ENCODE measurements around the gene UBE2B.
A peak's percentile ranks its signal among the peaks of the same experiment; 100 is the strongest.
"Not testable (repeated sequence)": the region's sequence is repeated elsewhere in the genome, so short reads cannot be mapped to it uniquely, and the experiment has no call there.

Gene UBE2B

DNA sequence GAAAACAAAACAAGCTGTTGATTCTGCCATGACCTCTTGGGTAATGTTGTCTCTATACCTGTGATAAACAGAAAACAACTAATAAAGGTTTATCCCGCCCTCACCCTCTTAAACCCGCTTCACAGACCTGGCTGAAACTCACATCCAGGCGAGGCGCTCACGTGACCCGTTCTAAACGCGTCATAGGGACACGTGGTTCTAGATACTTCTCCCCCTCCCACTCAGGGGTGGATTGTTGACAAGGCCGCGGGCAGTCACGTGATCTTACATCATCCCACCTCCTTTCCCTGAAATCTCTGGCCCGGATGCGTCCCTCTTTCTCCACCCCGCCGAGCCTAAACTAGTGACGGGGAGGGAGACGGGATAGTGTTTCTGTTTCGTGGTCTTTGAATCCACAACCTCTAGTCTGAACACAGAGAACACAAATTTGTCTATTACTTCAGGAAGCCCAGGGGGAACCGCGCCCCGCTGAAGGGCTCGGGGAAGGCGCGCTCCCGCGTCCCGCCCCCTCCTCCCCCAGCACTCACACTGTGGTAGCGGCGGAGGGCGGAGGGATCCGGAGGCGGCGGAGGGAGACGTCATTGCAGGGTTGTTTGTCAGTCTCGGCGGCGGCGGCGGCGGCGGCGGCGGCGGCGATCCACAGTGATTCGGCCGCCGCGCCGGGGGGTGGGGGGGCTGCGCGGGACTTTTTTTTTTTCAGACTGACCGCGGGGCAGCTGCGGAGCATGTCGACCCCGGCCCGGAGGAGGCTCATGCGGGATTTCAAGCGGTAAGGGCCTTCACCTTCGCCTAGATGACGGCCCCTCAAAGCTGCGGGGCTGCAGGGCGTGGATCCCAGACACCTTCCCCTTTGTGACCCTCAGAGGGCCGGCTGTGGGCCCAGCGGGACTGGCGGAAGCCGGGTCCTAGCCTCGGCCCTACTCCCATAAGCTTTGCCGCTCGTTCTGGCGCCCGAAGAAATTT lies at the start of gene UBE2B:
TSS of gene UBE2B (plus strand) at position 699 of the 963 bp plus-strand sequence. CDS start at position 726, 27 bp downstream.
- DNase-seq (ENCODE audit: low spot score) = peak; percentile 99

DNA sequence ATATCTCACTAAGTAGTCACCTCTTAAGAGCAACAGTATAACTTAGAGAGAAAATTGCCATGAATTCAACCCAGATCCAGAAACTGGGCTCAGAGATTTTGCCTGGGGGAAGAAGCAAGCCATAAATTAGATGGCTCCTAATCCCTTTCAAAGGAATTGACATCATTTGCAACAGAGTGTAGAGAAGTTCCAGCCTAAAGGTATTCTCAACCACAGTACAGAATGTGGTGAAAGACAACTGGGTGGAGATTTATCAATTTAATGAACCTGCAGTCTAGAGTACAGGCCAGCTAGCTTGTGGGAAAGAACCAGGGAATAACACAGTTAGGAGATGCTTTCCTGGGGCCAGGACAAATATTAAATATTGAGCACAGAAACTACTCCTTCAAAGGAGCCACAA lies 44.0 kb upstream of the UBE2B start:
- no peak for DNase-seq (ENCODE audit: low spot score)

DNA sequence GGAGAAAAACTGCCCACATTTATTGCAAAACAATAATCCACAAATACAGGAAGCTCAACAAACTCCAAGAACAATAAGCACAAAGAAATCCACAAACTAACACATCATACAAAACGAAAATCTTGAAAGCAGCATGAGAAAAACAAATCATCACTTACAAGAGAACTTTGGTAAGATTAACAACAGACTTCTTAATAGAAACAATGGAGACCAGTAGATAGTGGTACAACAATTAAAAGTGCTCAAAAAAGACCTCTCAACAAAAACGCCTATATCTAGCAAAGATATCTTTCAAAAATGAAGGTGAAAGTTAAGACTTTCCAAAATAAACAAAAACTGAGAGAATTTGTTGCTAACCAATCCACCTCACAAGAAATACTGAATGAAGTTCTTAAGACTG lies 42.8 kb upstream of the UBE2B start:
- DNase-seq (ENCODE audit: low spot score) = no peak

DNA sequence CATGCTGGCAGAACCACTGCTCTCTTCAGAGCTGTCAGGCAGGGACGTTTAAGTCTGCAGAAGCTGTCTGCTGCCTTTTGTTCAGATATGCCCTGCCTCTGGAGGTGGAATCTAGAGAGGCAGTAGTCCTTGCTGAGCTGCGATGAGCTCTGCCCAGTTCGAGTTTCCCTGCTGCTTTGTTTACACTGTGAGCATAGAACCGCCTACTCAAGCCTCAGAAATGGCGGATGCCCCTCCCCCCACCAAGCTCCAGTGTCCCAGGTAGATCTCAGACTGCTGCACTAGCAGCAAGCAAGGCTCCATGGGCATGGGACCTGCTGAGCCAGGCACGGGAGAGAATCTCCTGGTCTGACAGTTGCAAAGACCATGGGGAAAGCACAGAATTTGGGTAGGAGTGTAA lies 34.5 kb upstream of the UBE2B start:
- DNase-seq (ENCODE audit: low spot score) = not testable (repeated sequence)

DNA sequence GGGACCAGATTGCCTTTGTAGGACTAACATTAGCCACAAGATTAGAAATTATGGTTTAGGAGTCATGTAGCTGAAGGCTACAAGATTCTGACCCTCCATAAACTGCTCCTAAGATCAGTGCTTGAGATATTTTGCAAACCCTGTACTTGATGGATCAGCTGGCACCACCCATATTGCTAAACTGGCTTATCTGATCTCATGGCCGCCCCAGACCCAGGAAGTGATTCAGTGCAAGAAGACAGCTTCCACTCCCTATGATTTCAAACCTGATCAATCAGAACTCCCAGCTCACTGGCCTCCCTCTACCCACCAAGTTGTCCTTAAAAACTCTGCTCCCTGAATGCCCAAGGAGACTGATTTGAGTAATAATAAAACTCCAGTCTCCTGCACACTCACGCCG lies 27.9 kb upstream of the UBE2B start:
- not testable (repeated sequence) for DNase-seq (ENCODE audit: low spot score)

DNA sequence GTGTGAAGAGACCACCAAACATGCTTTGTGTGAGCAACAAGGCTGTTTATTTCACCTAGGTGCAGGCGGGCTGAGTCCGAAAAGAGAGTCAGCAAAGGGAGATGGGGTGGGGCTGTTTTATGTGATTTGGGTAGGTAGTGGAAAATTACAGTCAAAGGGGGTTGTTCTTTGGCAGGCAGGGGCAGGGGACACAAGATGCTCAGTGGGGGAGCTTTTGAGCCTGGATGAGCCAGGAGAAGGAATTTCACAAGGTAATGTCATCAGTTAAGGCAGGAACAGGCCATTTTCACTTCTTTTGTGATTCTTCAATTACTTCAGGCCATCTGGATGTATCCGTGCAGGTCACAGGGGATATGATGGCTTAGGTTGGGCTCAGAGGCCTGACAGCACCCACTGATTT lies 25.9 kb upstream of the UBE2B start:
- not testable (repeated sequence) for DNase-seq (ENCODE audit: low spot score)

DNA sequence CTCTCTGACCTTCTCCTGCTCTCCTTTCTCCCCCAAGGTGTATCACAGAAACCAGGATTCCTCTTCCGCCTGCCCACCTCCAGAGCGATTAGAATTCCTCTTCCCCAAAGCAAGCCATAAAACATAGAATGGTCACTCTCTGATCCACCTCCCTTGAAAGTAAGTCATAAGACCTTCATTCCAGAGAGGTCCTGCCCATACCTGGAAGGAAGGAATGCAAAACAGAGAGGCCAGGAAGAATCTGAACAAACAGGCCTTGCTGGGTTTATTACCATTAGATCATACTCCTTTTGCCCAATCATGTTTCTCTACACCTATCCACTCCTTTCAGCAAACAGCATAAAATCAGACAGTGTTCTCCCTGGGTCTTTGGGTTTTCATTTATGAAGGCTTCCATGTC lies 25.4 kb upstream of the UBE2B start:
- DNase-seq (ENCODE audit: low spot score) = no peak

DNA sequence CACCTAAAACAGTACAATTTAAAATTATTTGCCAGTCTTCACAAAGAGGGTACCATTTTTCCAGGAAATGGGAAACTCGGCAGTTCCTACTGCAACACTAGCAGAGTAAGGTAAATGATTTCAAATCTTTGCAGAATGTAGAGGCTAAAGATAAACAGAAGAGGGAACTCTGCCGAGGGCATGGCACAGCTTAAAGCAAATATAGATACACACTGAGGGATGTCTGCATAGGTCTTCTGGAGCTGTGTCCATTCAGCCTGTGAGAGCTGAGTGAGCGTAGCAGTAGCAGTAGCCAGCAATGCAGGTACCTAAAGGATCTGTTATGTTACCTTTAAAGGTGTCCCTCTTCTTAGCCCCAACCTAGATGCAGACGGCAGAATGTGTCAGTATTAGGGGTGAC lies 21.9 kb upstream of the UBE2B start:
- DNase-seq (ENCODE audit: low spot score) = no peak

DNA sequence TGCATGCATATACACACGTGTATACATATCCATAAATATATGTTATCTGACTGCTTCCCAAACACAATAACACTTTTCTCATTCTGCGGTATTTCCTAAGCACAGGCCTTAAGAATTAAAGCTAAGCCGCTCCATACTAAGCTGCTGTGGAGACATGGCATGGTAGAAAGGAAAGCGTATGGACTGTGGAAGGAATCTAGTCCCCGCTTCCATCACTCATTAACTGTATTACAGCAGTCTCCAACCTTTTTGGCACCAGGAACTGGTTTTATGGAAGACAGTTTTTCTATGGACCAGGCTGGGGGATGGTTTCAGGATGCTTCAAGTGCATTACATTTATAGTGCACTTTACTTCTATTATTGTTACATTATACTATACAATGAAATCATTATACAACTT lies 15.7 kb upstream of the UBE2B start:
- DNase-seq (ENCODE audit: low spot score) = no peak

DNA sequence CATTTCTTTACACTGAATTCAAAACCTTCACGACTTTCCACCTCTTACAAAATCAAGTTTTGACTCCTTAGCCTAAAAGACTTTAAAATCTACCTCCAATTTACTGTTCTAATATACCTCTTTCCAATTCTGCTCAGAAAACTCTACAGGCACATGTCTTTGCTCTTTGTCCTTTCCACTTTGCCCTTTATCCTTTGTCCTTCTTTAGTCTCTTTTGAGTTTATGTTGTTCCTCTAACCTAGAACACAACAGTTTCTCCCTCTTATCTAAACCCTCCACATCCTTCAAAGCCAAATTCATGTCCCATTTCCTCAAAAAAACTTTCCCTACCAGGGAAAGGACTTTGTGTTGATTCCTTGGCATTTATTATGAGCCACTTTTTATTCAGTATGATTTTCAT lies 5.8 kb upstream of the UBE2B start:
- DNase-seq (ENCODE audit: low spot score) = no peak

DNA sequence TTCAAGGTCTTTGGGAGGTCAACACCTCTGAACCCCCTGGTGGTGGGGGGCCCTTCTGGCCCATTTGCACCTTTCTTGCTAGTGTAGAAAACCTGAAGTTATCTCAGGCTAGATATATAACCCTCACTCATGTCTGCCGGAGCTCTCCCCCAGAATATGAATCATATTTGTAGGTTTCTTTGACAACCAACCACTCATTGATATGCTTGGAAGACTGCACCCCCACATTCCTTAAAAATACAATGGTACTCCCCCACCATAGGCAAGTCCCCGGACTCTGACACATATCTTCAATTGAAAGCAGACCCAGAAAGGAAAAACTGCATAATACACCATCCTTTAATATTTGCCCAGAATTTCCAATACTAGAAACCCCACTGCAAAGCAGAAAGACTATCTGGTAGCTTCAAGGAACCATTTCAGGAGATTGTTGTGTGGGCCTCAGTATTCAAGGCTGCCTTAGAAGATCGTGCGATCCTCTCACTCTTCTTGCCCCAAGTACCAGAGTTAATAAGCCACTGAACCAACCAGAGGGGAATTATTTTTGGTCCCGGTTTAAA lies 978 bp upstream of the UBE2B start:
- DNase-seq (ENCODE audit: low spot score) = no peak

DNA sequence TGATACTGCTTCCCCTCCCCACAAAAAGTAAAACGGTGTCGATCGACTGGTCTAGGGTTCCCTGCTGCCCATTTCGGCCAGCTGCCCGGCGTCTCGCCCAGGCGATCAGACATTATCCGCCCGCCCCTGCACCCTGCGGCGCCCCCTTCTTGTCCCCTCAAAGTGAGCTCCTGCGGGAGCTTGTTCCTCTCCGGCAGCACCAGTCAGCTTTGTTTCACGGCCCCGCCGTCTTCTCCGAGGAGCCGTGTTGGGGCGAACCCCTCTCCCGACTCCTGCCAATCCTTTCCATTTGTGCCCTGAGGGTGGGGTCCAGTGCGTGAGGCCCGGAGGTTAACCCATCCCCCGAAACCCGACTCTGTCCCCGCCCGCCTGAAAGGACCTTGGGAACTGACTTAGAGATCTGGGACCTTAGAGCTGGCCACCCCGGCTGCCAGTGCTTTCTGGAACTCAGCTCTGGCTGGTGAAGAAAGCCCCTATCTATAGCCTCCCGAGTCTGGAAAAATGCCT lies 518 bp downstream of the UBE2B start:
- DNase-seq (ENCODE audit: low spot score) = peak; percentile 50

DNA sequence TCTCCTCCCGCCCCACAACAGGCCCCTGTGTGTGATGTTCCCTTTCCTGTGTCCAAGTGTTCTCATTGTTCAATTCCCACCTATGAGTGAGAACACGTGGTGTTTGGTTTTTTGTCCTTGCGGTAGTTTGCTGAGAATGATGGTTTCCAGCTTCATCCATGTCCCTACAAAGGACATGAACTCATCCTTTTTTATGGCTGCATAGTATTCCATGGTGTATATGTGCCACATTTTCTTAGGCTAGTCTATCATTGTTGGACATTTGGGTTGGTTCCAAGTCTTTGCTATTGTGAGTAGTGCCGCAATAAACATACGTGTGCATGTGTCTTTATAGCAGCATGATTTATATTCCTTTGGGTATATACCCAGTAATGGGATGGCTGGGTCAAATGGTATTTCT lies 2.3 kb downstream of the UBE2B start:
- not testable (repeated sequence) for DNase-seq (ENCODE audit: low spot score)

DNA sequence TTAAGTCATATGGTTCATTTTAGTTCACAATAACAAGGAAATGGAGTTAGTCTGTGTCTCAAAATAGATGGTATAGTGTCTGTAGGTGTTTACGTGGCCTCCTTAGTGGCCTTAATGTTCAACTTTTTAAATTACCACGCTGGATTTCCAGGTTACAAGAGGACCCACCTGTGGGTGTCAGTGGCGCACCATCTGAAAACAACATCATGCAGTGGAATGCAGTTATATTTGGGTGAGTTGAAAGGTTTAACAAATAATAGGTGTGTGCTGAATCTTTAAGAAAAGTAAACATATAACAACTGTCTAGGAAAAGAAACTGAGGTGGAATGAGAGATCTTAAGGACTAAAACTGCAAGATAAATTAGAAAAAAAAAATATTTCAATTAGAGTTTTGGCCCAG lies 2.9 kb downstream of the UBE2B start:
- DNase-seq (ENCODE audit: low spot score) = peak; percentile 14

DNA sequence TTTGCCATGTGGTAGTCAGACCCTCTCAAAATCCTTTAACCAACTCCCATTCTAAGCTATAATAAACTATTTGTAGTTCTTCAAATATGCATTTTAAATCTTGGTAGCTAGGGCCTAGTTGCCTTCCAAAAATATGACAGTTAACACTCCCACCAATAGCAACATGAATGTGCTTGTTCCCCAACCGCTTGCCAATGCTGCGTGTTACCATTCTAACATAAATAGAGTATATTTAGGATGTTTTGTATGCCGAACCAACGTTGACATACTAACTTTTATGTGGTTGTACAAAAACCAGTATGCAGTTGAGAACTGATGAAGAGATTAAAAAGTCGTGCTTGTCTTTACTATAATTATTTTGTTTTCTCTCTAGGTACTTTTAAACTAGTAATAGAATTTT lies 9.0 kb downstream of the UBE2B start:
- DNase-seq (ENCODE audit: low spot score) = no peak

DNA sequence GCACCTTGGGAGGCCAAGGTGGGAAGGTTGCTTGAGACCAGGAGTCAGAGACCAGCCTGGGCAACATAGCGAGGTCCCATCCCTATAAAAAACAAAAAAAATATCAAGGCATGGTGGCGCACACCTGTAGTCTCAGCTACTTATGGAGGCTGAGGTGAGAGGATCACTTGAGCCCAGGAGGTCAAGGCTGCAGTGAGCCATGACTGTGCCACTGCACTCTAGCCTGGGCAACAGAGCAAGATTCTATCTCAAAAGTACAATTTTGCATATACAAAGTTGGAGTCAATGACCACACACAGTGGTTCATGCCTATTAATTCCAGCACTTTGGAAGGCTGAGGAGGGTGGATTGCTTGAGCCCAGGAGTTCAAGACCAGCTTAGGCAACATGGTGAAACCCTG lies 10.8 kb downstream of the UBE2B start:
- not testable (repeated sequence) for DNase-seq (ENCODE audit: low spot score)

DNA sequence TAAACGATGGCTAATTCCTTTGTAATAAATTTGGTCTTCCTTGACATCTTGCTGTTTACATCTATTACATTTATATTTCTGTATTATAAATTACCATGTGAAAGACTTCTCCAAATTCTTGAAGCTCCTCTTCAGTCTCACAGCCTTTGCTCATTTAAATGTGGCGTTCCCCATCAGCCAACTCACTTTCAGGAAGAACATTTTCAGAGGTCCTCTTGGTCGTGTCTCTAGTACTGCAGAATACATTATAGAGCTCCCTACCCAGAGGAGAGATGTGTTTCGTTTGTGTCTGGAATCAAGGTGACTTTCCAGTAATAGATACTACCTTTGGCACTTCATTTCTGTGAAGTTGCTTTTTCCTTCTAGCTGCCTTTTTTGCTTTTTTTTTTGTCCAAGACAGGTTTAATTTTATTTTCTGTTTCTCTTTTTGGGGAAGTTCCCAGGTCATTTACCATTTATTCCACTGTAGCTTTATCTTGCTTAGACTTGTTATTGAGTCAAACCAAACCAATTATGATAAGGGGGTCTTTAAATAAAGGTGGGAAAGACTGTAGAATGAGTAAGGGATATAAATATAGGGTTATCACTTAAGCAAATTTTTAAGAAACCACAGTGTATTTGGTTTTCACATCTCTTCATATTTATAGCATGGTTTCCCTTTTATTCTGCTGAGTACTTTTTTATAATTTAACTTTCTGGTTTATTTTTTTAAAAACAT lies 12.8 kb downstream of the UBE2B start:
- DNase-seq (ENCODE audit: low spot score) = no peak

DNA sequence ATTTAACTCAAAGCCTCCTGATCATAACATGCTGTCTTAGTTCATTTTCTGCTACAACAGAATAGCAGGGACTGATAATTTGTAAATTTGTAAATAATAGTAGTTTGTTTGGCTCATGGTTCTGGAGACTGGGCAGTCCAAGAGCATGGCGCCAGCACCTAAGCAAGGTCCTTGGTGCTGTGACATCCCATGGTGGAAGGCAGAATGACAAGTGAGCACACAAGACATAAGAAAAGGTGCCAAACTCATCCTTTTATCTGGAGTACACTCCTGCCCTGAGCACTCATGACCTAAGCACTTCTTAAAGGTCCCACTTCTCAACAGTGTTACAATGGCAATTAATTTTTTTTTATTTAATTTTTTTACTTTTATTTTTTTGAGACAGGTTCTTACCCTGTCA lies 16.1 kb downstream of the UBE2B start:
- DNase-seq (ENCODE audit: low spot score) = no peak

DNA sequence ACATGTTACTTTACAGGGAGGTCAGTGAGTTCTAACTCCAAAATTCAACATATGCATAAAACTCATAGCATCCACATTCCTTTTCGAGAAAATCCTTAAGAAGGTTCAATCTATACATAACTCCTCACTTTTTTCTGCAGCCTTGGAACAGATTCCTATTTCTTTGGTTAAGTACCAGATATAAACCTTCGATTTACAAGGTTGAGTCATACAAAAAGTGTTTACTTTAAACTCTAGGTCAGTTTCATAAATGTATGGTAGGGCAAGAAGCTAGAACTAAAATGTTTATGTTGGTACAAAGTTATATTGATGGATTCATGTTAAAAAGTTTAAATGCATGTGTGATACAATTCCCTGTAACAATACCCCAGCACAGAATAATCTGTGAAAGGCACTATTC lies 20.9 kb downstream of the UBE2B start:
- no peak for DNase-seq (ENCODE audit: low spot score)

DNA sequence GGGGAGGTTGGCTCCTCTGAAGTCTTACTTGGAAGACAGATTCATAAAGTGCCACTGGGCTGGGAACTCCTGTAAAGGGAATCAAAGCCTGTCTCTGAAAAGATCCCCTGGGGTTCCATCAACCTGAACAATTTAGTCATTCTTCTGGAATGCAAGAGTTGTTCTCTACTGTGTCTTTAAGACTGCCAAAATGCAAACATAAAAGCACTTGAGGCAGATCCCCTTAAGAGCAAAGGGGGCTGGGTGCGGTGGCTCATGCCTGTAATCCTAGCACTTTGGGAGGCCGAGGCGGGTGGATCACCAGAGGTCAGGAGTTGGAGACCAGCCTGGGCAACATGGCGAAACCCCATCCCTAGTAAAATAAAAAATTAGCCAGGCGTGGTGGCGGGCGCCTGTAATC lies 23.6 kb downstream of the UBE2B start:
- no peak for DNase-seq (ENCODE audit: low spot score)

DNA sequence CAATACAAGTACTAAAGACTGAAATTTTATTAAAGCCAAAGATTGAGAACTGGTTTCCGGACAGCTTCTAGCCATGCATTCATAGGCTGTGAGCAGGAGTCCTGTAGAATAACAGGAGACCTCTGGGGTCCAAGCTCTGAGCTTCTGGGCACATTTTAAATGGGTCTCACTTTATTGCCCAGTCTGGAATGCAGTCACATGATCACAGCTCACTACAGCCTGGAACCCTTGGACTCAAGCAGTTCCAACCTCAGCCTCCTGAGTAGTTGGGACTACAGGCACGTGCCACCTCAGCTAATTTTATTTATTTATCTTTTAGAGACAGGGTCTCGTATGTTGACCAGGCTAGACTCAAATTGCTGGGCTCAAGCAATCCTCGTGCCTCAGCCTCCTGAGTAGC lies 24.9 kb downstream of the UBE2B start:
- DNase-seq (ENCODE audit: low spot score) = no peak

DNA sequence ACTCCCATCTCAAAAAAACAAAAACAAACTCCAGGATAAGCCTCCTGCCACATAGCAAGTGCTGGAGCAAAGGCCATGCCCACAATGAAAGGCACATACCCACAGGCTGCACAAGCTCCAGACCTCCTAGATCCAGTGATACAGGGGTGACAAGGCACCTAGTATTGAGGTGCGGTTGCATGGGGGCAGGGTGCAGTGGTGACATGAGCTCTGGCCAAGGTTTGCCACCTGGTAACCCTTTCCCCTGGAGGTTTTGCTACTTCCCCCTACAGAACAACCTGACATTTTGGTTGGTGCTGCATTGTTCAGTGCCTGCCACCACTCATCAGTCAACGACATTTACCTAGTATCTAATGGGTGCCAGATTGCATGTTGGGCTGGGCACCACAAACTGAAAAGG lies 25.8 kb downstream of the UBE2B start:
- DNase-seq (ENCODE audit: low spot score) = no peak

Measured in NAMALWA (cell line).